ENCODE results near the gene A4GALT. TPM values are rescaled to one million over a fixed set of nuclear protein-coding genes. Genes with fewer than 3 reads are reported as not detected.

The A4GALT gene
- total RNA-seq, 1 experiment from 2014 or later: 22.1 TPM

DNA sequence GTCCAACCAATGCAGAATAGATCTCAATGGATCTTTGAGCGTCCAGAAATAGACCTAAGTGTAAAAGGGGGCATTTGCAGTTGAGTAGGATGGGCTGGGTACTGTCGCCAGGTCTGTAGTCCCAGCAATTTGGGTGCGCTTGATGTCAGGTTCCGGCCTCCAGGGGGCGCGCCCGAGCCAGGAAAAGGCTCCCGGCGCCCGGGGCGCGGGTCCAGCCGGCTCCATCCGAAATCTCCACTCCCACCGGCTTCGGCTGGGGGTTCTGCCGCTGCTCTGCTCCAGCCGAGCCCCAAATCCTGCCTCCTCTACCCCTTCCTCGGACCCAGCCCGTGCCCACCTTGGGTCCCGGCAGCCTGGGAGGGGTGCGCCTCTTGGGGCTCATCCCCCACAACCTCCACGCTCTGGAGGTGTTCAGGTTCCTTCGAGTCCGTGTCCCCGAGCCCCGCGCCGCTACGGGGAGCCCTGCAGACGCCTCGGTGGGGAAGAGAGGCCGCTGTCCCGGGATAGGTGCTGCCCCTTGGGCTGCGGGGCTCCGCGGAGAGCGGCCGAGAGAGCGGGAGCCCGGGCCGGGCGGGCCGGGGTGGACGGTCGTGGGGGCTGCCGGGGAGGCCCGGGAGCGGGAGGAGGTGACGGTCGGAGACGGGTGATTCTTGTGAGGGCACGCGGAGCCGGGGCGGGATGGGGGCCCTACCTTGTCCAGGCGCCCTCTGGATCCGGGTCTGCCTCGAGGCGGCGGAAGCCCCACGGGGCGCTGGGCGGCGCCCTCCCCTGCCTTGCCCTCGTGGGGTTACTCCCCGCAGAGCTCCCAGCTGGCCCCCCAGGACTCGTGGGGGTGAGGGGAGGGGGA is 58.5 kb downstream of the A4GALT start:
- no peaks in the 10 kb centered on the region for H3K4me1 Mint-ChIP-seq
- ChIA-PET CTCF (interaction anchor here (1.2 to 1.3 kb wide), 4 partner anchors 21 to 205 kb away, joined by 3 to 6 read pairs (median 4); no protein-coding TSS in a partner anchor), POLR2A (no interaction called here)
- H3K36me3 Mint-ChIP-seq: no peaks in the 10 kb centered on the region
- H3K27ac Mint-ChIP-seq: no peak overlapping the region
- H3K4me3 Mint-ChIP-seq: peak overlapping the region; percentile 54
- DNase-seq (ENCODE audit: low spot score): peak; percentile 94
- H3K27me3 Mint-ChIP-seq (ENCODE audit: low read depth): peaks cover 25% of the 10 kb centered on the region
- ATAC-seq: peak; percentile 90
- no peaks in the 10 kb centered on the region for H3K9me3 Mint-ChIP-seq
- peak; percentile 56; the same call in 1 of the 2 replicates for TF ChIP-seq FOXP1 (CRISPR knock-in tag; IDR thresholded peaks at IDR 0.05; ENCODE audit: borderline replicate concordance)
- TF ChIP-seq PREB (CRISPR knock-in tag; IDR thresholded peaks at IDR 0.05; ENCODE audit: borderline replicate concordance): no peak
- peak; percentile 84; the same call in 1 of the 2 replicates for TF ChIP-seq HMGXB4 (CRISPR knock-in tag; IDR thresholded peaks at IDR 0.05)
- TF ChIP-seq, protein P1, sequence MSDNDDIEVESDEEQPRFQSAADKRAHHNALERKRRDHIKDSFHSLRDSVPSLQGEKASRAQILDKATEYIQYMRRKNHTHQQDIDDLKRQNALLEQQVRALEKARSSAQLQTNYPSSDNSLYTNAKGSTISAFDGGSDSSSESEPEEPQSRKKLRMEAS (CRISPR knock-in tag; IDR thresholded peaks at IDR 0.05): peak; percentile 69
- TF ChIP-seq, protein P2, sequence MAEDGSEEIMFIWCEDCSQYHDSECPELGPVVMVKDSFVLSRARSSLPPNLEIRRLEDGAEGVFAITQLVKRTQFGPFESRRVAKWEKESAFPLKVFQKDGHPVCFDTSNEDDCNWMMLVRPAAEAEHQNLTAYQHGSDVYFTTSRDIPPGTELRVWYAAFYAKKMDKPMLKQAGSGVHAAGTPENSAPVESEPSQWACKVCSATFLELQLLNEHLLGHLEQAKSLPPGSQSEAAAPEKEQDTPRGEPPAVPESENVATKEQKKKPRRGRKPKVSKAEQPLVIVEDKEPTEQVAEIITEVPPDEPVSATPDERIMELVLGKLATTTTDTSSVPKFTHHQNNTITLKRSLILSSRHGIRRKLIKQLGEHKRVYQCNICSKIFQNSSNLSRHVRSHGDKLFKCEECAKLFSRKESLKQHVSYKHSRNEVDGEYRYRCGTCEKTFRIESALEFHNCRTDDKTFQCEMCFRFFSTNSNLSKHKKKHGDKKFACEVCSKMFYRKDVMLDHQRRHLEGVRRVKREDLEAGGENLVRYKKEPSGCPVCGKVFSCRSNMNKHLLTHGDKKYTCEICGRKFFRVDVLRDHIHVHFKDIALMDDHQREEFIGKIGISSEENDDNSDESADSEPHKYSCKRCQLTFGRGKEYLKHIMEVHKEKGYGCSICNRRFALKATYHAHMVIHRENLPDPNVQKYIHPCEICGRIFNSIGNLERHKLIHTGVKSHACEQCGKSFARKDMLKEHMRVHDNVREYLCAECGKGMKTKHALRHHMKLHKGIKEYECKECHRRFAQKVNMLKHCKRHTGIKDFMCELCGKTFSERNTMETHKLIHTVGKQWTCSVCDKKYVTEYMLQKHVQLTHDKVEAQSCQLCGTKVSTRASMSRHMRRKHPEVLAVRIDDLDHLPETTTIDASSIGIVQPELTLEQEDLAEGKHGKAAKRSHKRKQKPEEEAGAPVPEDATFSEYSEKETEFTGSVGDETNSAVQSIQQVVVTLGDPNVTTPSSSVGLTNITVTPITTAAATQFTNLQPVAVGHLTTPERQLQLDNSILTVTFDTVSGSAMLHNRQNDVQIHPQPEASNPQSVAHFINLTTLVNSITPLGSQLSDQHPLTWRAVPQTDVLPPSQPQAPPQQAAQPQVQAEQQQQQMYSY (CRISPR knock-in tag; IDR thresholded peaks at IDR 0.05): no peak
- TF ChIP-seq, protein P3, sequence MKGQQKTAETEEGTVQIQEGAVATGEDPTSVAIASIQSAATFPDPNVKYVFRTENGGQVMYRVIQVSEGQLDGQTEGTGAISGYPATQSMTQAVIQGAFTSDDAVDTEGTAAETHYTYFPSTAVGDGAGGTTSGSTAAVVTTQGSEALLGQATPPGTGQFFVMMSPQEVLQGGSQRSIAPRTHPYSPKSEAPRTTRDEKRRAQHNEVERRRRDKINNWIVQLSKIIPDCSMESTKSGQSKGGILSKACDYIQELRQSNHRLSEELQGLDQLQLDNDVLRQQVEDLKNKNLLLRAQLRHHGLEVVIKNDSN (CRISPR knock-in tag; IDR thresholded peaks at IDR 0.05): peak; percentile 22; the same call in 1 of the 2 replicates
- no peak for TF ChIP-seq MYBL2 (CRISPR knock-in tag; IDR thresholded peaks at IDR 0.05)
- TF ChIP-seq OVOL2 (CRISPR knock-in tag; IDR thresholded peaks at IDR 0.05; ENCODE audit: borderline replicate concordance): no peak
- peak; percentile 49; the same call in 1 of the 2 replicates for TF ChIP-seq E2F4 (CRISPR knock-in tag; IDR thresholded peaks at IDR 0.05; ENCODE audit: borderline replicate concordance, low read depth)
- TF ChIP-seq ZNF423 (CRISPR knock-in tag; IDR thresholded peaks at IDR 0.05): 0 out of 2 replicates have a peak, but pooled peaks have one; percentile 7
- TF ChIP-seq ARID4B (CRISPR knock-in tag; IDR thresholded peaks at IDR 0.05; ENCODE audit: borderline replicate concordance): peak; percentile 18; the same call in 1 of the 2 replicates
- TF ChIP-seq CREB1 (CRISPR knock-in tag; IDR thresholded peaks at IDR 0.05): peak; percentile 17; the same call in 1 of the 2 replicates
- 0 out of 2 replicates have a peak, but pooled peaks have one; percentile 39 for TF ChIP-seq ZNF281 (CRISPR knock-in tag; IDR thresholded peaks at IDR 0.05)
- TF ChIP-seq CTCF (IDR thresholded peaks at IDR 0.05): peak; percentile 89

All from WTC11 (cell line).